Epidermal melanocyte (primary cell): ENCODE measurements around the gene CYTIP.
"Not testable (repeated sequence)": the region's sequence is repeated elsewhere in the genome, so short reads cannot be mapped to it uniquely, and the experiment has no call there.

Experiments used
- DNase-seq: peaks from one replicate; pipeline ENCODE4 v3.0.0; 2011; ENCODE audit warnings: low spot score; ENCODE audit not compliant: insufficient read length

CYTIP gene

GRCh38 chr2:157424374-157424773, 19.5 kb downstream of the CYTIP start:
- no peak for DNase-seq

DNA sequence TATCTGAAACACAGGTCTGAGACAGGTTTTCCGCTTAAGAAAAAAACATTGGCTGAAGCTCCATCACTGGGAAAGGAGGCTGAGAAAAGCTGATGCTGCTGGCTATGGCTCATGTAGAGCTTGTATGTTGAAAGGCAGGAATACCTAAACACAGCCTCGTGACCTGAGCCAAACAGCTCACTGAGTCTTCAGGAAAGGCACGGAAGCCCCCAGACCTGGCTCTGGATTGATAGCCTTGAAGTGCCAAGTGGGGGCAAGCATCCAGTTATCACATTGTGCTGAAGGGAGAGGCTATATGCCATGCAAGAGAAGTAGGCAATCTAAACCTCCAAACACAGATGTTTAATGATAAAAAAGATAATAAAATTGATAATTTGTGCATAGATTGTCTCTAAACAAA, 21.9 kb downstream of the CYTIP start:
- DNase-seq, result no peak

- no peak for DNase-seq
Observed at GRCh38 chr2:157421331-157421944, 22.5 kb downstream of the CYTIP start.

GRCh38 chr2:157420771-157421323, 23.0 kb downstream of the CYTIP start:
- no peak for DNase-seq

DNA sequence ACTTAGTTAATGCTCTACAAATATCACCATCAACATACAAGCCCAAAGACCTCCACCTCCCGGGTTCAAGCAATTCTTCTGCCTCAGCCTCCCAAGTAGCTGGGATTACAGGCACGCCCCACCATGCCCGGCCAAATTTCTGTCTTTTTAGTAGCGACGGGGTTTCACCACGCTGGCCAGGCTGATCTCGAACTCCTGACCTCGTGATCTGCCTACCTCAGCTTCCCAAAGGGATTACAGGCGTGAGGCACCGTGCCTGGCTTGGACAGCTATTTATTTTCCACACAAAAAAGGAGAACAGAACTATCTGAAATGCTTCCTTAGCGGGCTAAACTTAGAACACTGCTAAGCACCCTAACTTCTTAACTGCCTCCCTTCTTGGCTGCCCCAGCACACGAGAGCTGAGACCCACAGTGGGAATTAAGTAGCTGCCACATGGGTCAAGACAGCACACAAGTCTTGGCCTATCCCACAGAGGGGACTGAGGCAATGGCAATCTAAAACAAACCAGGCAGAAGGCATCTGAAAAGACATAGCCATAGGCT, 24.8 kb downstream of the CYTIP start:
- DNase-seq, result no peak

GRCh38 chr2:157418239-157418641, 25.6 kb downstream of the CYTIP start:
- no peak for DNase-seq

DNA sequence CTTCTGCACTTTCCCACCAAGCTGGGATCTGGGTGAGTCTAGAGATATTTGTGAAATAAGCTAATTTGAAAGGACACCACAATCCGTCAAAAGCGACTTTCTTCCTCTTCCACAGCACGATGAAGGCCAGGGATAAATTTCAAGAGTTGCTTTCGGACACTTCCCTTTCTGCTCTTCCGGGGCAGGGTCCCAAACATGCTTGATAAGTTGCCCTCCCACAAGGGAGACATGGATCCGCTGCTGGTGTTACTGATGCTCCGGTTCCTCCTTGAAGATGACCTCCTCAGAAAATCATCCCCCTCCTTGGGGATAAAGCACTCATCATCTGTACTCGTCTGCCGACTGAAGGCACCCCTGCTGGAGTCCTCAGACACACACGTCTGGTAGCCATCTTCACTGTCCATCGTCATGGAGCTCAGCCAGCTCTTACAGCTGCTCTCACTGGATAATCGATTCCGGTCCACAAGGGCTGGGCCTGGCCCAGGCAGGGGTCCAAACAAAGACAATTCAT, 28.2 kb downstream of the CYTIP start:
- DNase-seq, result no peak

GRCh38 chr2:157414050-157414449, 29.8 kb downstream of the CYTIP start:
- DNase-seq, result no peak

GRCh38 chr2:157413326-157414035, 30.4 kb downstream of the CYTIP start:
- DNase-seq, result no peak

GRCh38 chr2:157411624-157412336, 32.1 kb downstream of the CYTIP start:
- DNase-seq, result no peak

GRCh38 chr2:157405398-157405797, 38.5 kb downstream of the CYTIP start:
- not testable (repeated sequence) for DNase-seq

DNA sequence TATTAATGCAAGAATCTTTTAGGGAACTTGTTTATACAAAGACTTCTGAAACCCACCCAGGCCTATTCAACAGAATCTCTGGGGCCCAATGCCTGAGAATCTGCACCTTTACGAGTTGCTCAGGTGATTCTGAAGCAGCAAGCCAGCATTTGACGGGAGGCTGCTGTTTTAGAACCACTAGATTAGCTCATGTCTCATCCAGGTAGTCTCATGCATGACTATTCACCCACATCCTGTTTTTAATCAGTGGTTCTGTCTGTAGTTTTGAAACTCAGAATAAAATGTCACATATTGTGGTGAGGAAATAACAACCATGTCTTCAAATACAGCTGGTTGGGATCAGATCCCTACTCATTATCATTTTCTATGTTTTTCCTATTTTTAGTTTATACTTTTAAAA, 39.5 kb downstream of the CYTIP start:
- DNase-seq, result no peak

DNA sequence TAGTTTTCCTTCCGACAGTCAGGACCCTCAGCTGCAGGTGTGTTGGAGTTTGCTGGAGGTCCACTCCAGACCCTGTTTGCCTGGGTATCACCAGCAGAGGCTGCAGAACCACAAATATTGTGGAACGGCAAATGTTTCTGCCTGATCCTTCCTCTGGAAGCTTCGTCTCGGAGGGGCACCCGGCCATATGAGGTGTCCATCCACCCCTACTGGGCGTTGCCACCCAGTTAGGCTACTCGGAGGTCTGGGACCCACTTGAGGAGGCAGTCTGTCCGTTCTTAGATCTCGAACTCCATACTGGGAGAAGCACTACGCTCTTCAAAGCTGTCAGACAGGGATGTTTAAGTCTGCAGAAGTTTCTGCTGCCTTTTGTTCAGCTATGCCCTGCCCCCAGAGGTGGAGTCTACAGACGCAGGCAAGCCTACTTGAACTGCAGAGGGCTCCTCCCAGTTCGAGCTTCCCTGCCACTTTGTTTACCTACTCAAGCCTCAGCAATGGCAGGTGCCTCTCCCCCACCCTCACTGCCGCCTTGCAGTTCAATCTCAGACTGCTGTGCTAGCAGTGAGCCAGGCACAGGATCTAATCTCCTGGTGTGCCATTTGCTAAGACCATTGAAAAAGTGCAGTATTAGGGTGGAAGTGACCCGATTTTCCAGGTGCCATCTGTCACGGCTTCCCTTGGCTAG, 40.9 kb downstream of the CYTIP start:
- not testable (repeated sequence) for DNase-seq

- no peak for DNase-seq
Observed at GRCh38 chr2:157395811-157396210, 48.1 kb downstream of the CYTIP start.

GRCh38 chr2:157394928-157395327, 49.0 kb downstream of the CYTIP start:
- DNase-seq, result no peak

DNA sequence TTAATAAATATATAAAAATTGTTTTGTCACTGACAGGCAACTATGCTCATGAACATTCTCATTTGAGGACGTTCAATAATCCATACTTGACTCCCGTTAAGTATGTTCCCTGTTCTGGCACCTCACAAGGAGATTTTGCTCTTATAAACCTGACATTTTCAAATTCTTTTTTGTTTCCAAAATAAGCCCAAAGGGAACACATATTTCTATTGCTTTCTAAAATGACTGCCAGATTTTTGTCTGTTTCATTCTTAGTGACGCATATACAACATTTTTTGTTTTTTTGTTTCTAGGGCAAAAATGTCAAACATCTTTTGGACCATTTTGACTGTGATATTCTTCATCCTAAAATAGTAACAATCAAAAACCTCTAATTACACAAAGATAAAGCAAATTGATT, 50.5 kb downstream of the CYTIP start:
- no peak for DNase-seq

DNA sequence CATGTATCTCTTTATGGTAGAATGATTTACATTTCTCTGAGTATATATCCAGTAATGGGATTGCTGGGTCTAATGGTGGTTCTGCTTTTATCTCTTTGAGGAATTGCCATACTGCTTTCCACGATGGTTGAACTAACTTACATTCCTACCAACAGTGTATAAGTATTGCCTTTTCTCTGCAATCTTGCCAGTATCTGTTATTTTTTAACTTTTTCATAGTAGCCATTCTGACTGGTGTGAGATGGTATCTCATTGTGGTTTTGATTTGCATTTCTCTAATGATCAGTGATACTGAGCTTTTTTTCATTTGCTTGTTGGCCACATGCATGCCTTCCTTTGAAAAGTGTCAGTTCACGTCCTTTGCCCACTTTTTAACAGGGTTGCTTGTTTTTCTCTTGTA, 55.1 kb downstream of the CYTIP start:
- DNase-seq, result no peak

DNA sequence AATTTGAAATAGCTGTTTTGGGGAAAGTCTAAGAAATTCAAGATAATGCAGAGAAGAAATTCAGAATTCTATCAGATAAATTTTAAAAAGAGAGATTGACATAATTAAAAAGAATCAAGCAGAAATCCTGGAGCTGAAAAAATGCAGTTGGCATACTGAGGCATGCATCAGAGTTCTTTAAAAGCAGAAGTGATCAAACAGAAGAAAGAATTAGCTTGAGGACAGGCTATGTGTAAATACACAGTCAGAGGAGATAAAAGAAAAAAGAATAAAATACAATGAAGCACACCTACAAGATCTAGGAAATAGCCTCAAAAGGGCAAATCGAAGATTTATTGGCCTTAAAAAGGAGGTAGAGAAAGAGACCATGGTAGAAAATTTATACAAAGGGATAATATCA, 57.1 kb downstream of the CYTIP start:
- DNase-seq, result no peak

- DNase-seq, result no peak
Observed at GRCh38 chr2:157386247-157386646, 57.6 kb downstream of the CYTIP start.

- no peak for DNase-seq
Observed at GRCh38 chr2:157377861-157378260, 66.0 kb downstream of the CYTIP start.

- DNase-seq, result no peak
Observed at GRCh38 chr2:157376041-157376440, 67.8 kb downstream of the CYTIP start.
